Measurements from ENCODE around the gene VPS26C.

DNA sequence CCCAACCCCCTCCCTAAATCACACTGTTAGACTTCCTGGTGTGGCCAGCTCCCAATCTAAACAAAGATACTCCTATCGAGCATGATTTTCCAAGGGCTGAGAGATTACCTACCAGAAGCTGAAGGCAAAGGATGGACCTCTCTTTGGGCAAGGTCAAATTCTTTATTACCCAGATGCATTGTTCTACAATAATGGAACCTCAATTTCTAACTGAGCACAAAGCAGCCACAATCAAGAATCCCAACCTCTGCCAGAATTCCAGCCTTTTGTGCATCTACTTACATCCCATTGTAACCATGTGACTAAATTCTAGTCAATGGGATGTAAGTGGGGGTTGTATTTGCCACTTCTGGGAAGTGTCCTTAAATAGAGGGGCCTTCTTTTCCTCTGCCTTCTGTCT, 24.9 kb upstream of the VPS26C start:
- TF ChIP-seq ZNF224 (CRISPR knock-in tag; IDR thresholded peaks at IDR 0.05) (no peak), ZNF878 (CRISPR knock-in tag; IDR thresholded peaks at IDR 0.05) (no peak), CBX1 (IDR thresholded peaks at IDR 0.05; ENCODE audit: low read depth) (no peak), CHD2 (IDR thresholded peaks at IDR 0.05; ENCODE audit: low read depth, low read length) (no peak), MXD4 (CRISPR knock-in tag; IDR thresholded peaks at IDR 0.05) (no peak), ZMYM3 (CRISPR knock-in tag; IDR thresholded peaks at IDR 0.05) (no peak), FOXP1 (IDR thresholded peaks at IDR 0.05) (no peak), FOXP1 (CRISPR knock-in tag; IDR thresholded peaks at IDR 0.05) (no peak)
- TF ChIP-seq, protein P1, sequence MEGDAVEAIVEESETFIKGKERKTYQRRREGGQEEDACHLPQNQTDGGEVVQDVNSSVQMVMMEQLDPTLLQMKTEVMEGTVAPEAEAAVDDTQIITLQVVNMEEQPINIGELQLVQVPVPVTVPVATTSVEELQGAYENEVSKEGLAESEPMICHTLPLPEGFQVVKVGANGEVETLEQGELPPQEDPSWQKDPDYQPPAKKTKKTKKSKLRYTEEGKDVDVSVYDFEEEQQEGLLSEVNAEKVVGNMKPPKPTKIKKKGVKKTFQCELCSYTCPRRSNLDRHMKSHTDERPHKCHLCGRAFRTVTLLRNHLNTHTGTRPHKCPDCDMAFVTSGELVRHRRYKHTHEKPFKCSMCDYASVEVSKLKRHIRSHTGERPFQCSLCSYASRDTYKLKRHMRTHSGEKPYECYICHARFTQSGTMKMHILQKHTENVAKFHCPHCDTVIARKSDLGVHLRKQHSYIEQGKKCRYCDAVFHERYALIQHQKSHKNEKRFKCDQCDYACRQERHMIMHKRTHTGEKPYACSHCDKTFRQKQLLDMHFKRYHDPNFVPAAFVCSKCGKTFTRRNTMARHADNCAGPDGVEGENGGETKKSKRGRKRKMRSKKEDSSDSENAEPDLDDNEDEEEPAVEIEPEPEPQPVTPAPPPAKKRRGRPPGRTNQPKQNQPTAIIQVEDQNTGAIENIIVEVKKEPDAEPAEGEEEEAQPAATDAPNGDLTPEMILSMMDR (CRISPR knock-in tag; IDR thresholded peaks at IDR 0.05), result no peak
- TF ChIP-seq, protein P2, sequence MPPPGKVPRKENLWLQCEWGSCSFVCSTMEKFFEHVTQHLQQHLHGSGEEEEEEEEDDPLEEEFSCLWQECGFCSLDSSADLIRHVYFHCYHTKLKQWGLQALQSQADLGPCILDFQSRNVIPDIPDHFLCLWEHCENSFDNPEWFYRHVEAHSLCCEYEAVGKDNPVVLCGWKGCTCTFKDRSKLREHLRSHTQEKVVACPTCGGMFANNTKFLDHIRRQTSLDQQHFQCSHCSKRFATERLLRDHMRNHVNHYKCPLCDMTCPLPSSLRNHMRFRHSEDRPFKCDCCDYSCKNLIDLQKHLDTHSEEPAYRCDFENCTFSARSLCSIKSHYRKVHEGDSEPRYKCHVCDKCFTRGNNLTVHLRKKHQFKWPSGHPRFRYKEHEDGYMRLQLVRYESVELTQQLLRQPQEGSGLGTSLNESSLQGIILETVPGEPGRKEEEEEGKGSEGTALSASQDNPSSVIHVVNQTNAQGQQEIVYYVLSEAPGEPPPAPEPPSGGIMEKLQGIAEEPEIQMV (CRISPR knock-in tag; IDR thresholded peaks at IDR 0.05; ENCODE audit: low read depth), result no peak

Measured in HepG2 (cell line).